22Rv1 (cell line): ENCODE measurements around the gene MPPED2.

Experiments used
- ZFX ChIP-seq: fragments of 450-650 bp; IDR thresholded peaks from 2 replicates; pipeline ENCODE4 v1.6.1; 2017; ENCODE audit warnings: antibody characterized with exemption, borderline replicate concordance
- TF ChIP-seq, protein P1 (sequence below): fragments of 450-650 bp; IDR thresholded peaks from 2 replicates; pipeline ENCODE4 v1.5.1; 2017; ENCODE audit warnings: mild to moderate bottlenecking

DNA sequence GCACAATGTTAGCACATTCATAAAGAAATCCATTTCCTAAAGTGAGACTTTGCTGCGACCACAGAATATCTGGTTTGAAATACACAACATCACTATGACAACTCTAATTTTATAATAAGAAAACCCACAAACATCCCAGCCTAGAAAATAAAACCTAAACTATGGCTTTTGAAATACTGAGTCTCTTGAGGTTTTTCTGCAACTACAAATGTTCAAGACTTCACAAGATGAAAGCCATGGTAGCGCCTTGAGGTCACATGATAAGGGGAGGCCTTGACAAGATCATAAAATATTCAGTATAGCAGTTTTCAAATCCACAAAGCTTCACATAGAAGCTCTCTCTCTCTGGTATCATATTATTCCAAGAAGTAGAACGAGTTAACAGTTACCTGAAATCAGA is 126.8 kb downstream of the MPPED2 start:
- TF ChIP-seq, protein P1, sequence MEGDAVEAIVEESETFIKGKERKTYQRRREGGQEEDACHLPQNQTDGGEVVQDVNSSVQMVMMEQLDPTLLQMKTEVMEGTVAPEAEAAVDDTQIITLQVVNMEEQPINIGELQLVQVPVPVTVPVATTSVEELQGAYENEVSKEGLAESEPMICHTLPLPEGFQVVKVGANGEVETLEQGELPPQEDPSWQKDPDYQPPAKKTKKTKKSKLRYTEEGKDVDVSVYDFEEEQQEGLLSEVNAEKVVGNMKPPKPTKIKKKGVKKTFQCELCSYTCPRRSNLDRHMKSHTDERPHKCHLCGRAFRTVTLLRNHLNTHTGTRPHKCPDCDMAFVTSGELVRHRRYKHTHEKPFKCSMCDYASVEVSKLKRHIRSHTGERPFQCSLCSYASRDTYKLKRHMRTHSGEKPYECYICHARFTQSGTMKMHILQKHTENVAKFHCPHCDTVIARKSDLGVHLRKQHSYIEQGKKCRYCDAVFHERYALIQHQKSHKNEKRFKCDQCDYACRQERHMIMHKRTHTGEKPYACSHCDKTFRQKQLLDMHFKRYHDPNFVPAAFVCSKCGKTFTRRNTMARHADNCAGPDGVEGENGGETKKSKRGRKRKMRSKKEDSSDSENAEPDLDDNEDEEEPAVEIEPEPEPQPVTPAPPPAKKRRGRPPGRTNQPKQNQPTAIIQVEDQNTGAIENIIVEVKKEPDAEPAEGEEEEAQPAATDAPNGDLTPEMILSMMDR = no peak
- no peak for TF ChIP-seq ZFX
